Measurements from ENCODE around the gene TMEM198.

TMEM198 gene

GRCh38 chr2:219525533-219526232 lies 18.1 kb upstream of the TMEM198 start:
- in situ Hi-C loops (cut with HindIII; ENCODE audit: low sequenced_read_pairs), result loop anchor here (25.0 kb wide), 1 partner anchor 113 kb away; the partner anchor contains the start of gene DES
- TF ChIP-seq, protein P1, sequence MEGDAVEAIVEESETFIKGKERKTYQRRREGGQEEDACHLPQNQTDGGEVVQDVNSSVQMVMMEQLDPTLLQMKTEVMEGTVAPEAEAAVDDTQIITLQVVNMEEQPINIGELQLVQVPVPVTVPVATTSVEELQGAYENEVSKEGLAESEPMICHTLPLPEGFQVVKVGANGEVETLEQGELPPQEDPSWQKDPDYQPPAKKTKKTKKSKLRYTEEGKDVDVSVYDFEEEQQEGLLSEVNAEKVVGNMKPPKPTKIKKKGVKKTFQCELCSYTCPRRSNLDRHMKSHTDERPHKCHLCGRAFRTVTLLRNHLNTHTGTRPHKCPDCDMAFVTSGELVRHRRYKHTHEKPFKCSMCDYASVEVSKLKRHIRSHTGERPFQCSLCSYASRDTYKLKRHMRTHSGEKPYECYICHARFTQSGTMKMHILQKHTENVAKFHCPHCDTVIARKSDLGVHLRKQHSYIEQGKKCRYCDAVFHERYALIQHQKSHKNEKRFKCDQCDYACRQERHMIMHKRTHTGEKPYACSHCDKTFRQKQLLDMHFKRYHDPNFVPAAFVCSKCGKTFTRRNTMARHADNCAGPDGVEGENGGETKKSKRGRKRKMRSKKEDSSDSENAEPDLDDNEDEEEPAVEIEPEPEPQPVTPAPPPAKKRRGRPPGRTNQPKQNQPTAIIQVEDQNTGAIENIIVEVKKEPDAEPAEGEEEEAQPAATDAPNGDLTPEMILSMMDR (IDR thresholded peaks at IDR 0.05; ENCODE audit: low read depth, low read length, missing control alignments), result no peak
- no peak for DNase-seq (ENCODE audit: low read depth)
- H3K4me3 ChIP-seq (ENCODE audit: low read depth, low read length), result no peak overlapping the region

DNA sequence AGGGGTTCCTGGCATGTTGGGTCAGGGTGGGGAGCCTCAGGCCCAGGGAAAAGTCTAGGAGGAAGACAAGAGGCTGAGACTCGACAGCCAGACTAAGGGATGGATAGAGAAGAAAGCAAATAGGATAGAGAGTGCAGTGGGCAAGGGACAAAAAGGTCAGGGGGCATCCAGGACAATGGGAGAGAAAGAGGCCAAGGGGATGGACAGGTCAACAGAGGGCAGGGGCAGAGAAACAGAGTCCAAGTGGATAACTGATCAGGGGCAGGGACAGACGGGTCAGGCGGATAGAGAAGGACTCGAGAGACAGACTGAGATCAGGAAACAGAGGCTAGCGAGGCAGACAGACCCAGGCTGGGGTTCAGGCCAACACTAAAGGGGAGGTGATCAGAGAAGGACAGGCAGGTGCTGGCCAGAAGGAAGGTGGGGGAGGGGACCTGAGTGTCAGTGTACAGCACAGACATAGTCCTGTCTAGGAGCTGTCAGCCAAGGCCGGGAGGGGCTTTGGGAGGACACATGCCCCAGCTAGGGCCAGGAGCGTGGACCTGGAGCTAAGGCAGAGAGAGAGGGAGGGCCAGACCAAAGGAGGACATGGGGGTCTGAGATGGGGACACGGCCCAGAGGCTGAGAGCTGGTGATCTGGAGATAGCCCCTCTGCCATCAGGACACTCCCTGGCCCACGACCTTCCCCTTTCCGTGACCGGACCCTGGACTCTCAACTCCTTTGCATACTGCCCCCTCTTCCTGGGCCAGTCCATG lies 17.3 kb upstream of the TMEM198 start:
- TF ChIP-seq, protein P1 (IDR thresholded peaks at IDR 0.05; ENCODE audit: low read depth, low read length, missing control alignments), result no peak
- no peak for DNase-seq (ENCODE audit: low read depth)
- no peak overlapping the region for H3K4me3 ChIP-seq (ENCODE audit: low read depth, low read length)
- in situ Hi-C loops (cut with HindIII; ENCODE audit: low sequenced_read_pairs), result loop anchor here (25.0 kb wide), 1 partner anchor 114 kb away; the partner anchor contains the start of gene DES

GRCh38 chr2:219527076-219527394 lies 16.8 kb upstream of the TMEM198 start:
- in situ Hi-C loops (cut with HindIII; ENCODE audit: low sequenced_read_pairs), result loop anchor here (25.0 kb wide), 1 partner anchor 115 kb away; the partner anchor contains the start of gene DES
- no peak overlapping the region for H3K4me3 ChIP-seq (ENCODE audit: low read depth, low read length)
- TF ChIP-seq, protein P1 (IDR thresholded peaks at IDR 0.05; ENCODE audit: low read depth, low read length, missing control alignments), result no peak
- DNase-seq (ENCODE audit: low read depth), result no peak

DNA sequence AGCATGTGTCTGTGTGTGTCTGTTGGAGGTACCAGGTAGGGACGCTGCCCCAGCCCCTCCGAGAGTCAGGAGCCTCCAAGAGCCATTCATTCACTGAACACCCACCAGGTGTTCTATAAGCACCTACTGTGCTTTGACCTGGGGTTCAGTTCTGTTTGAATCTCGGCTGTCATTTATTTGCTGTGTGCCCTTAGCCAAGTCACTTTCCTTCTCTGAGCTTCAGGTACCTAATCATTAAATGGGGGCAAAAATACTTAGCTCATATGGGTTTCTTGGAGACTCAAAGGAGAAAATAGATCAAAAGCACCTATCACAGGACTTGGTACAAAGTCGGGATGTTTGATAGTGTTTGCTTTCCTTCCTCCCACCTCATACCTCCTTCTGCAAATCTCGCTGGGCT lies 16.4 kb upstream of the TMEM198 start:
- TF ChIP-seq, protein P1 (IDR thresholded peaks at IDR 0.05; ENCODE audit: low read depth, low read length, missing control alignments), result no peak
- H3K4me3 ChIP-seq (ENCODE audit: low read depth, low read length), result no peak overlapping the region
- no peak for DNase-seq (ENCODE audit: low read depth)
- in situ Hi-C loops (cut with HindIII; ENCODE audit: low sequenced_read_pairs), result loop anchor here (25.0 kb wide), 1 partner anchor 115 kb away; the partner anchor contains the start of gene DES

DNA sequence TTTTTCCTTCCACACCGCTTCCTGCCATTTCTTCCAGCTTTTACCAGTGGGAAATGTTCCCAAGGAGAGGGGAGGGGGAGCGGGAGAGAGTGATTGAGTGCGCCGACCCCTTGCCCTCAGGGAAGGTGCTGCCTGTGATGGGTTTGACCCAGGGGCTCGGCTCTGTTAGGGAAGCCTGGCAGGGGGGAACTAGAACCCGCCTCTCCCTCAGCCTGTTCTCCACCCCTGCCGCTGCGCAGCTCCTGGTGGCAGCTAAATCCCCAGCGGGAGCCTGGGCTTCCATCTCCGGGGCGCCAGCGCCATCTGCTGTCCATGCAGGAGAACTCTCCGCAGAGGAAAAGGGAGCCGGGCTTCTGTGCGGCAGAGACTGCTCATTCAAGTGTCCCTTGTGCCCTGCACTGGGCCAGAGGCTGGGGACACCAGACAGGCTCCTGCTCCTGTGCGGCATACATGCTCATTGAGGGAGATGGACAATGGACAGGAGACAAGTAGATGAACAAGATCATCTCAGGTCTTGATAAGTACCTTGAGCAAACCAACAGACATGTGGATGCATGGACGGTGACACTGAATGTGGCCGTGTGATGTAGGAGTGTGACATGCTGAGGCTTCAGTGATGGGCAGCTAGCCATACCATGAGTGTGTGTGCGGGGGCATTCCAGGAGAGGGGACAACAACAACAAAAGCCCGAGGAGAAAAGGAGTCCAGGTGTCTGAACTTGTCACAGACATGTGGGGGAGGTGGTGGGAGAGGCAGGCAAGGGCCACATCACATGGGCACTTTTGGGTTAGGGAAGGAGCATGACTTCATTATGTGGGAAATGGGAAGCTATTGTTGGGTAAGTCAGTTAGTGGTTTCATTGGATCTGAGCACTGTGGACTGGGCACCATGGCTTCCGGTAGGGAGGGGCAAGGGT lies 13.5 kb upstream of the TMEM198 start:
- peak overlapping the region; percentile 23 for H3K4me3 ChIP-seq (ENCODE audit: low read depth, low read length)
- in situ Hi-C loops (cut with HindIII; ENCODE audit: low sequenced_read_pairs), result loop anchor here (25.0 kb wide), 1 partner anchor 118 kb away; the partner anchor contains the start of gene DES
- TF ChIP-seq, protein P1 (IDR thresholded peaks at IDR 0.05; ENCODE audit: low read depth, low read length, missing control alignments), result peak; percentile 93
- peak; percentile 60 for DNase-seq (ENCODE audit: low read depth)

All from astrocyte of the cerebellum (primary cell).